NOMO-1 treated with dmso at 0.1 percent for 144 hours (cell line): ENCODE data around the gene ACYP2.
"Not testable (repeated sequence)": the region's sequence is repeated elsewhere in the genome, so short reads cannot be mapped to it uniquely, and the experiment has no call there.

Source experiments
- DNase-seq: peaks from one replicate; lab custom pipeline; 2025; ENCODE audit not compliant: unreplicated experiment; lab: John Stamatoyannopoulos, UW

The ACYP2 gene

GRCh38 chr2:54115284-54116137 lies at the start of gene ACYP2:
Gene ACYP2 (plus strand): TSS chr2:54115615.
- DNase-seq, result peak; percentile 90

- no peak for DNase-seq
Observed at GRCh38 chr2:54065891-54066290, 49.5 kb upstream of the ACYP2 start.

GRCh38 chr2:54067851-54068375 lies 47.5 kb upstream of the ACYP2 start:
- DNase-seq, result no peak

DNA sequence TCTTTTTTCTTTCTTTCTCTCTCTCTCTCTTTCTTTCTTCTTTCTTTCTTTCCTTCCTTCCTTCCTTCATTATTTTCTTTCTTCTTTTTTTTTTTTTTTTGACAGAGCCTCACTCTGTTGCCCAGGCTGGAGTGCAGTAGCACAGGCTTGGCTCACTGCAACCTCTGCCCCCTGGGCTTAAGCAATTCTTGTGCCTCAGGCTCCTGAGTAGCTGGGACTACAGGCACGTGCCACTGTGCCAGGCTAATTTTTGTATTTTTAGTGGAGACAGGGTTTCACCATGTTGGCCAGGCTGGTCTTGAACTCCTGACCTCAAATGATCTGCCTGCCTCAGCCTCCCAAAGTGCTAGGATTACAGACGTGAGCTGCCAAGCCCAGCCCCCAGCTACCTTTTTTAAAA lies 42.9 kb upstream of the ACYP2 start:
- DNase-seq, result not testable (repeated sequence)

GRCh38 chr2:54073796-54074195 lies 41.6 kb upstream of the ACYP2 start:
- no peak for DNase-seq

GRCh38 chr2:54074606-54075341 lies 40.6 kb upstream of the ACYP2 start:
- no peak for DNase-seq

- no peak for DNase-seq
Observed at GRCh38 chr2:54076586-54076985, 38.8 kb upstream of the ACYP2 start.

DNA sequence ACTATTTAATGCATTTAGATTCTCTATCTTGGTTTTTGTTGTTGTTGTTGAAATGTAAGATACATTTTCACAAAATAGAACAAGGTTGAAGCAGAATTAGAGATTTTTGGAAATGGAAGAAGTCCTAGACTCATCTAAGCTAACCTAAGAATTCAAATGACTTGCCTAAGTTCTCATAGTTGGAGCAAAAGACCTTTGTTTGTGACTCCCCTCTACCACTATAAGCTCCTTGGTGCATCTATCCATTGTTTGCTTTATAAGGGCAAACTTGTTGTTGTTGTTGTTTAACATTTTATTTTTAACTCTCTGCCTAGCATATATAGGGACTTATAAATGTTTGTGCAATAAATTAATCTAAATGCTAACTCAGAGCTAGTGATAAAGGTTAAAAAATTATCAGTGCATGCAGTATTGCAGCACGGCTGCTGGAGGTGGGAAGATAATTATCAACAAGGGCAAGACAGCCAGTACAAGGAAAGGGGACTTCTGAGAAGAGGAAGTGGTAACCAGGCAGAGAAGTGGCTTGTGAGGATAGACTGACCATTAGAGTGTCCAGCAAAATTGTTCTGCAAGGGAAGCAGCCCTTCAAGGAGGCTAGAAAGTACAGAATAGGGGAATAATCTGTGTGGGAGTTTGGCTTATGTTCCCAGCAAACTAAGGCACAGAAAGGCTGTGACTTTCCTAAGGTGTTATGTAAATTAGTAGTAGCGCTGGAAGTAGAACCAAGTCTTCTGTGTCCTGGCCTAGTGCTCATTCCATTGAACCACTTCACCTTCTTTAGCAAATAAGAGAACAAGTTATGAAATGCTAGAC lies 38.1 kb upstream of the ACYP2 start:
- no peak for DNase-seq

GRCh38 chr2:54079331-54079730 lies 36.1 kb upstream of the ACYP2 start:
- no peak for DNase-seq

DNA sequence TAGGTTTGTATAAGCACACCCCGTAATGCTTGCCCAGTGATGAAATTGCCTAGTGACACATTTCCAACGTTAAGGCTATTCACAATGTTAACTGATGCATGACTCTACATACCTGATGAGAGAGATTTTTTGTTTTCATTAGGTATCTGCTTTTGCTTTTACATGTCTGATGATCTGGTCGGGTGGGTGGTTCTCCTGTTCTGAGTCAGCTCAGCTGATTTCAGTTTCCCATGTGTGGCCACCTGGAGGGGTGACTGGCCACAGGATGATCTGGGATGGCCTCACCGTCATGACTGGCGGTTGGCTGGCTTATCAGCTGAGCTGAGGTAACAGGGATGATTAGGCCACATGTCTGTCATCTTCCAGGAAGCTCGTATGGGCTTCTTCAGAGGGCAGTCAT lies 33.8 kb upstream of the ACYP2 start:
- DNase-seq, result no peak

- no peak for DNase-seq
Observed at GRCh38 chr2:54083021-54083420, 32.4 kb upstream of the ACYP2 start.

DNA sequence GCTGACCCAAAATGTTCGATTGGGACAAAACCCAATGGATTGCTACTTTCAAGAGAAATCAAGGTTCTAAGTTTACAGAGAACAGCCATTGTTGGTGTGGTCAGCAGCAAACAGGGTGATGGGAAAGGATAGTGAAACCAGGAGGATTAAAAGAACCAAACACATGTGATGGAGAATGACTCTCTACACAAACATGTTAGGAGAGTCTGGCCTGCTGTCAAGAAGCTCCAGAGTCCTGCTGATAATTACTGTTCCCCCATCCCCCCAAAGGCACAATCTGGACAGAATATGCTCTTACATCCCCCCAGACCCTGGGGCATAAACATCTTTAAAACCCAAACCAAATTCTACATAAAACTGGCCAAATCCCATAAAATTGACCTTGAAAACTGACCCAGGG lies 32.0 kb upstream of the ACYP2 start:
- no peak for DNase-seq

DNA sequence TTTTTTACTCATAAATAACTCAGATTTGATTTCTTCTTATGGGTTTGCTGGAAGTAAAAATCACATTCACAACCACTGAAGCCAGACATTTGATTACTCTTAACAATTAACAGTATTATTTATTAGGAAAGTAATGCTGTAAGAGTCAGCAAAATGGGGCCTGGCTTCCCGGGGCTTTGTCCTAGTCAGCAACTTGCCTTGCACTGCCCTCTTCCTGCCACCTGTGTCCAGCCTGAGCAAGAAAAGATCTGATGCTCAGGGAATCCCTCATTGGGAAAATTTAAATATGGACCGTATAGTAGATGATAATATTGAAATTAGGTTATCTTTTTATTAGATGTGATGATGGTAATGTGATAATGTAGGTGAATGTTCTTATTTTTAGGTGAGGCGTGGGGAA lies 30.8 kb upstream of the ACYP2 start:
- no peak for DNase-seq

GRCh38 chr2:54085069-54085468 lies 30.3 kb upstream of the ACYP2 start:
- no peak for DNase-seq

- DNase-seq, result no peak
Observed at GRCh38 chr2:54086157-54086556, 29.3 kb upstream of the ACYP2 start.

GRCh38 chr2:54088191-54088634 lies 27.2 kb upstream of the ACYP2 start:
- DNase-seq, result no peak

GRCh38 chr2:54088719-54089118 lies 26.7 kb upstream of the ACYP2 start:
- DNase-seq, result no peak

GRCh38 chr2:54090521-54091117 lies 24.8 kb upstream of the ACYP2 start:
- DNase-seq, result no peak

DNA sequence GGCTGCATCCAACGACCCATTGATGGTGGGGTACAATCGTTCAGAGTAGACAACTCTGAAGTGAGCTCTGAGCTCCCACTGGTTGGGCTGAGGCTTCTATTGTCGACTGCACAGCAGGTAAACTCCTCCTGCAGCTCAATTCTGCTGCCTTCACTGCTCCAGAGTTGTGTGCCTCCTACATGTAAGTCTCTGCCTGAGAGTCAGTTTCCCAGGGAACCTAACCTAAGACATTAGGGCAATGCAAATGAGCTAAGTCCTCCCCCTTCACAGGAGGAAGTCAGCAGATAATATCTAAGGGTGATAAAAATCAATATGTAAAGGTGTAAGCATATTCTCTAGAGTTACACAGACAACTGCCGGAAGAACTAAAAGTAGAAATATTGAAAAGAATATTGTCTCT lies 22.5 kb upstream of the ACYP2 start:
- DNase-seq, result no peak

- not testable (repeated sequence) for DNase-seq
Observed at GRCh38 chr2:54095406-54095805, 20.0 kb upstream of the ACYP2 start.

DNA sequence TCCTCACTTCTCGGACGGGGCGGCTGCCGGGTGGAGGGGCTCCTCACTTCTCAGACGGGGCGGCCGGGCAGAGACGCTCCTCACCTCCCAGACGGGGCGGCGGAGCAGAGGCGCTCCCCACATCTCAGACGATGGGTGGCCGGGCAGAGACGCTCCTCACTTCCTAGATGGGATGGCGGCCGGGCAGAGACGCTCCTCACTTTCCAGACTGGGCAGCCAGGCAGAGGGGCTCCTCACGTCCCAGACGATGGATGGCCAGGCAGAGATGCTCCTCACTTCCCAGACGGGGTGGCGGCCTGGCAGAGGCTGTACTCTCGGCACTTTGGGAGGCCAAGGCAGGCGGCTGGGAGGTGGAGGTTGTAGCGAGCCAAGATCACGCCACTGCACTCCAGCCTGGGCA lies 19.3 kb upstream of the ACYP2 start:
- DNase-seq, result not testable (repeated sequence)
